SJSA1 (cell line): ENCODE measurements around the gene PTPRG. TPM values are rescaled to one million over a fixed set of nuclear protein-coding genes. Genes with fewer than 3 reads are reported as not detected.
A peak's percentile ranks its signal among the peaks of the same experiment; 100 is the strongest.

Experiments used
- DNase-seq, 2 experiments: peaks; one replicate each; pipeline ENCODE4 v3.0.0-alpha.2; 2015 to 2020; ENCODE audit warnings: low spot score in 2 of 2, low read depth in 1 of 2
- H3K27ac ChIP-seq: fragments of 250-450 bp; sonication (Bioruptor Pico); 2 replicates; pipeline ENCODE4 v1.5.1; 2020; ENCODE audit warnings: mild to moderate bottlenecking, moderate library complexity
- H3K27me3 ChIP-seq: fragments of 250-450 bp; sonication (Bioruptor Pico); replicated peaks from 2 replicates; pipeline ENCODE4 v1.5.1; 2020; ENCODE audit warnings: mild to moderate bottlenecking, moderate library complexity
- H3K36me3 ChIP-seq: fragments of 250-450 bp; sonication (Bioruptor Pico); 2 replicates; pipeline ENCODE4 v1.5.1; 2020; ENCODE audit warnings: mild to moderate bottlenecking
- H3K4me1 ChIP-seq: fragments of 250-450 bp; sonication (Bioruptor Pico); replicated peaks from 2 replicates; pipeline ENCODE4 v1.6.1; 2021; ENCODE audit warnings: mild to moderate bottlenecking
- H3K4me3 ChIP-seq: fragments of 250-450 bp; sonication (Bioruptor Pico); 2 replicates; pipeline ENCODE4 v1.5.1; 2020; ENCODE audit warnings: mild to moderate bottlenecking
- H3K9me3 ChIP-seq: fragments of 250-450 bp; sonication (Bioruptor Pico); replicated peaks from 2 replicates; pipeline ENCODE4 v1.5.1; 2020; ENCODE audit warnings: mild to moderate bottlenecking
- total RNA-seq: library from RNA; depleted of rRNA; stranded (reverse); fragments of >200 nt; shearing (Covaris generic); gene quantifications from 2 replicates; pipeline ENCODE4 v1.2.3, GENCODE V29; 2014

The PTPRG gene
- total RNA-seq, 1 experiment from 2014 or later = 18.5 TPM

GRCh38 chr3:61625429-61625828, 64.1 kb downstream of the PTPRG start:
- no peak for DNase-seq
- no peaks in the 10 kb centered on the region for H3K9me3 ChIP-seq
- H3K4me1 ChIP-seq = peaks cover 49% of the 10 kb centered on the region
- no peak overlapping the region for H3K4me3 ChIP-seq
- H3K27me3 ChIP-seq = no peaks in the 10 kb centered on the region
- H3K27ac ChIP-seq = no peak overlapping the region
- H3K36me3 ChIP-seq = no peaks in the 10 kb centered on the region

- Histone ChIP-seq H3K27ac (no peak overlapping the region), H3K36me3 (no peaks in the 10 kb centered on the region), H3K4me3 (no peak overlapping the region), H3K4me1 (peaks cover 58% of the 10 kb centered on the region), H3K27me3 (no peaks in the 10 kb centered on the region), H3K9me3 (no peaks in the 10 kb centered on the region)
- no peak for DNase-seq
These were observed 65.1 kb downstream of the PTPRG start for GRCh38 chr3:61626484-61626883.

- H3K9me3 ChIP-seq = no peaks in the 10 kb centered on the region
- no peaks in the 10 kb centered on the region for H3K36me3 ChIP-seq
- peaks cover 71% of the 10 kb centered on the region for H3K4me1 ChIP-seq
- peak overlapping the region; percentile 65 for H3K27ac ChIP-seq
- H3K27me3 ChIP-seq = no peaks in the 10 kb centered on the region
- DNase-seq = peak; percentile 73 to 78
- no peak overlapping the region for H3K4me3 ChIP-seq
These were observed 66.4 kb downstream of the PTPRG start for GRCh38 chr3:61627768-61628185.

- DNase-seq = no peak
- no peaks in the 10 kb centered on the region for H3K27me3 ChIP-seq
- H3K27ac ChIP-seq = 0 out of 2 replicates have a peak overlapping the region, but pooled peaks have one; percentile 84
These were observed 67.3 kb downstream of the PTPRG start for GRCh38 chr3:61628636-61629035.

GRCh38 chr3:61629442-61629841, 68.1 kb downstream of the PTPRG start:
- Histone ChIP-seq H3K36me3 (no peaks in the 10 kb centered on the region), H3K27ac (peak overlapping the region; percentile 84), H3K4me1 (peaks cover 76% of the 10 kb centered on the region), H3K27me3 (no peaks in the 10 kb centered on the region), H3K9me3 (no peaks in the 10 kb centered on the region), H3K4me3 (no peak overlapping the region)
- no peak for DNase-seq

More at GRCh38 chr3:61628636-61629035, 67.3 kb downstream of the PTPRG start:
- Histone ChIP-seq H3K4me3 (no peak overlapping the region), H3K4me1 (peaks cover 75% of the 10 kb centered on the region), H3K36me3 (no peaks in the 10 kb centered on the region), H3K9me3 (no peaks in the 10 kb centered on the region)

- Histone ChIP-seq H3K4me1 (peaks cover 72% of the 10 kb centered on the region), H3K9me3 (no peaks in the 10 kb centered on the region), H3K4me3 (no peak overlapping the region), H3K27ac (no peak overlapping the region), H3K27me3 (no peaks in the 10 kb centered on the region), H3K36me3 (no peaks in the 10 kb centered on the region)
- DNase-seq = no peak
These were observed 69.9 kb downstream of the PTPRG start for GRCh38 chr3:61631108-61631769.

- no peaks in the 10 kb centered on the region for H3K9me3 ChIP-seq
- H3K4me3 ChIP-seq = no peak overlapping the region
- H3K27me3 ChIP-seq = no peaks in the 10 kb centered on the region
- no peak overlapping the region for H3K27ac ChIP-seq
- no peaks in the 10 kb centered on the region for H3K36me3 ChIP-seq
- peaks cover 68% of the 10 kb centered on the region for H3K4me1 ChIP-seq
- peak; percentile 42 to 49 for DNase-seq
These were observed 71.3 kb downstream of the PTPRG start for GRCh38 chr3:61632568-61633175.

- peak in 1 of 2 experiments; percentile 7 for DNase-seq
These were observed 73.3 kb downstream of the PTPRG start for GRCh38 chr3:61634678-61635077.

GRCh38 chr3:61637088-61638051, 76.0 kb downstream of the PTPRG start:
- peaks cover 43% of the 10 kb centered on the region for H3K4me1 ChIP-seq
- no peaks in the 10 kb centered on the region for H3K36me3 ChIP-seq
- H3K27ac ChIP-seq = no peak overlapping the region
- H3K9me3 ChIP-seq = no peaks in the 10 kb centered on the region
- H3K4me3 ChIP-seq = no peak overlapping the region
- peak in 1 of 2 experiments; percentile 5 for DNase-seq
- H3K27me3 ChIP-seq = no peaks in the 10 kb centered on the region

More at GRCh38 chr3:61634678-61635077, 73.3 kb downstream of the PTPRG start:
- Histone ChIP-seq H3K27me3 (no peaks in the 10 kb centered on the region), H3K36me3 (no peaks in the 10 kb centered on the region), H3K4me1 (peaks cover 65% of the 10 kb centered on the region), H3K27ac (no peak overlapping the region), H3K9me3 (no peaks in the 10 kb centered on the region), H3K4me3 (no peak overlapping the region)

GRCh38 chr3:61638741-61639140, 77.4 kb downstream of the PTPRG start:
- Histone ChIP-seq H3K36me3 (no peaks in the 10 kb centered on the region), H3K4me3 (no peak overlapping the region), H3K27me3 (no peaks in the 10 kb centered on the region), H3K9me3 (no peaks in the 10 kb centered on the region), H3K4me1 (peaks cover 49% of the 10 kb centered on the region), H3K27ac (peak overlapping the region; percentile 67)
- DNase-seq = peak in 1 of 2 experiments; percentile 56

- H3K27ac ChIP-seq = no peak overlapping the region
- no peaks in the 10 kb centered on the region for H3K27me3 ChIP-seq
- H3K4me1 ChIP-seq = peaks cover 45% of the 10 kb centered on the region
- H3K4me3 ChIP-seq = no peak overlapping the region
- no peaks in the 10 kb centered on the region for H3K36me3 ChIP-seq
- H3K9me3 ChIP-seq = no peaks in the 10 kb centered on the region
- no peak for DNase-seq
These were observed 78.6 kb downstream of the PTPRG start for GRCh38 chr3:61639991-61640390.

- Histone ChIP-seq H3K27ac (no peak overlapping the region), H3K27me3 (no peaks in the 10 kb centered on the region), H3K4me1 (peaks cover 18% of the 10 kb centered on the region), H3K9me3 (no peaks in the 10 kb centered on the region), H3K4me3 (no peak overlapping the region), H3K36me3 (no peaks in the 10 kb centered on the region)
- no peak for DNase-seq
These were observed 83.8 kb downstream of the PTPRG start for GRCh38 chr3:61645148-61645547.

- Histone ChIP-seq H3K9me3 (no peaks in the 10 kb centered on the region), H3K4me1 (peaks cover 18% of the 10 kb centered on the region), H3K27ac (no peak overlapping the region), H3K27me3 (no peaks in the 10 kb centered on the region), H3K36me3 (no peaks in the 10 kb centered on the region), H3K4me3 (no peak overlapping the region)
- DNase-seq = no peak
These were observed 85.0 kb downstream of the PTPRG start for GRCh38 chr3:61646360-61646759.
